ENCODE measurements around the gene GBX2. TPM values are rescaled to one million over a fixed set of nuclear protein-coding genes. Genes with fewer than 3 reads are reported as not detected.

The GBX2 gene
- total and polyA plus RNA-seq, 2 of the 8 experiments (the other 6 are each of a cell fraction or from before 2014, with no cell fraction given): 0.38 to 0.89 TPM

DNA sequence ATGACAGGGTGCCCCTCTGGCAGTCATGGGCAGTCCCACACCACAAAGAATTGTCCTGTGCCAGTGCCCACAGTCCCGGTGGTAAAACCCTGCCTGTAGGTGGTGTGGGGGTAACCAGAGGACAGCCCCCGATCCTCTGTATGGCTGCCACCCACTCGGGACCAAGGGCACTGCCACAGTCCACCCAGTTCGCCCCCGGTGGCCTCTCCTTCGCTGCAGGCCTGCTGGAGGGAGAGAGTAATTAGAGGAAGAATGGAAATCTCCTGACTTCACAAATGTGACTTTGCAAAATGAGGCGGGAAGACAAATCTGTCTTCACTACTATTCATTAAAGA lies 11.4 kb downstream of the GBX2 start:
- Histone ChIP-seq H2BK120ac (replicated peaks; ENCODE audit: low read depth, low read length) (no peak overlapping the region), H3K4me2 (ENCODE audit: insufficient read depth in 1 of 2, low read depth in 2 of 2, low read length in 2 of 2) (no peak overlapping the region), H3K79me1 (ENCODE audit: low read depth, low read length) (no peaks in the 10 kb centered on the region), H3K23ac (ENCODE audit: insufficient read length) (no peak overlapping the region), H4K91ac (replicated peaks; ENCODE audit: insufficient read length, low read length) (no peak overlapping the region), H3K27me3 (replicated peaks in 1 of 4; ENCODE audit: control insufficient read depth in 3 of 4, extremely low read depth in 1 of 4, insufficient read depth in 3 of 4, low read length in 3 of 4) (peaks cover 43 to 68% (median 60%) of the 10 kb centered on the region in 4 experiments), H2AFZ (ENCODE audit: low read length) (no peak overlapping the region), H4K5ac (ENCODE audit: insufficient read length, low read depth, low read length) (no peak overlapping the region), H2AK5ac (ENCODE audit: low read depth, low read length) (no peak overlapping the region), H3K79me2 (ENCODE audit: control insufficient read depth in 1 of 2, insufficient read depth in 2 of 2, low read length in 2 of 2) (no peaks in the 10 kb centered on the region), H3K14ac (ENCODE audit: insufficient read length) (no peak overlapping the region), H4K8ac (ENCODE audit: extremely low read depth, insufficient read depth, low read length) (no peak overlapping the region), H3K9ac (replicated peaks in 1 of 4; ENCODE audit: extremely low read depth in 1 of 4, low read depth in 3 of 4, low read length in 3 of 4) (no peak overlapping the region), H3K23me2 (ENCODE audit: low read depth, low read length) (peaks cover 7% of the 10 kb centered on the region; the same call in 1 of the 2 replicates), H2BK20ac (ENCODE audit: low read length) (peak overlapping the region; percentile 34; the same call in 1 of the 2 replicates), H3K4me3 (ENCODE audit: extremely low read depth in 1 of 4, insufficient read depth in 2 of 4, low read depth in 3 of 4, low read length in 4 of 4) (no peak overlapping the region), H2BK15ac (ENCODE audit: low read length) (no peak overlapping the region; the same call in 1 of the 2 replicates), H4K20me1 (replicated peaks in 1 of 2; ENCODE audit: control insufficient read depth in 1 of 2, insufficient read depth in 2 of 2, low read length in 2 of 2) (peaks cover 0 to 2% of the 10 kb centered on the region in 2 experiments), H3K18ac (ENCODE audit: extremely low read depth, low read length) (no peak overlapping the region), H3K27ac (ENCODE audit: low read depth, low read length) (no peak overlapping the region), H3K4ac (replicated peaks; ENCODE audit: insufficient read length, low read depth, low read length) (no peak overlapping the region), H2BK5ac (ENCODE audit: low read depth, low read length) (no peak overlapping the region), H3K9me3 (ENCODE audit: insufficient read depth in 2 of 2, low read depth in 1 of 2, low read length in 1 of 2) (no peaks in the 10 kb centered on the region; a peak in 2 of 4 replicates), H3K36me3 (ENCODE audit: control insufficient read depth in 2 of 4, insufficient read depth in 4 of 4, low read length in 3 of 4) (no peaks in the 10 kb centered on the region), H3K56ac (replicated peaks; ENCODE audit: insufficient read length, low read depth, low read length) (no peak overlapping the region), H2BK12ac (ENCODE audit: low read depth, low read length) (peak overlapping the region; percentile 82; the same call in 1 of the 2 replicates), H3K4me1 (replicated peaks in 1 of 4; ENCODE audit: control insufficient read depth in 3 of 4, insufficient read depth in 4 of 4, low read length in 3 of 4) (peaks cover 1 to 32% (median 27%) of the 10 kb centered on the region in 4 experiments)
- DNase-seq (ENCODE audit: low read depth in 1 of 2, low spot score in 2 of 2) (no peak), FAIRE-seq (no peak)
- TF ChIP-seq SUZ12 (IDR thresholded peaks at IDR 0.05; ENCODE audit: low read length) (0 out of 2 replicates have a peak, but pooled peaks have one; percentile 16), FOSL1 (IDR thresholded peaks at IDR 0.05; ENCODE audit: insufficient read depth, low read depth, low read length) (no peak)
- ChIA-PET POLR2A (ENCODE audit: partially characterized antibody) (no interaction called here), CTCF (ENCODE audit: partially characterized antibody) (interaction anchor here (1.1 to 6.9 kb wide), 3 partner anchors 13 to 176 kb away, joined by 3 to 50 read pairs (median 42); no protein-coding TSS in a partner anchor)
- 85% methylated on average over 7 of the region's 7 CpGs; no CpG with 5 or more reads in 1 of the 2 experiments for WGBS, 2 experiments (ENCODE audit: extremely low coverage in 1 of 2, insufficient coverage in 1 of 2, insufficient read length in 1 of 2, insufficient replicate concordance in 2 of 2, low coverage in 1 of 2, low lambda C conversion rate in 2 of 2, missing lambda C conversion rate in 1 of 2)

Measured in H1 (cell line).